ENCODE measurements around the gene HERC4.
"Not testable (repeated sequence)": the region's sequence is repeated elsewhere in the genome, so short reads cannot be mapped to it uniquely, and the experiment has no call there.

The HERC4 gene

GRCh38 chr10:68092512-68092911 lies 17.4 kb upstream of the HERC4 start:
- no peak for DNase-seq (ENCODE audit: low read depth in 4 of 4, low spot score in 1 of 4)

- DNase-seq (ENCODE audit: low read depth in 4 of 4, low spot score in 1 of 4): no peak
Measured at GRCh38 chr10:68090586-68090985, 15.5 kb upstream of the HERC4 start.

GRCh38 chr10:68088740-68089139 lies 13.7 kb upstream of the HERC4 start:
- DNase-seq (ENCODE audit: low read depth in 4 of 4, low spot score in 1 of 4): no peak

- DNase-seq (ENCODE audit: low read depth in 4 of 4, low spot score in 1 of 4): no peak
Measured at GRCh38 chr10:68087685-68088401, 12.8 kb upstream of the HERC4 start.

GRCh38 chr10:68086910-68087684 lies 12.0 kb upstream of the HERC4 start:
- DNase-seq (ENCODE audit: low read depth in 4 of 4, low spot score in 1 of 4): no peak

GRCh38 chr10:68086011-68086410 lies 10.9 kb upstream of the HERC4 start:
- DNase-seq (ENCODE audit: low read depth in 4 of 4, low spot score in 1 of 4): no peak

- no peak for DNase-seq (ENCODE audit: low read depth in 4 of 4, low spot score in 1 of 4)
Measured at GRCh38 chr10:68084469-68084868, 9.4 kb upstream of the HERC4 start.

- DNase-seq (ENCODE audit: low read depth in 4 of 4, low spot score in 1 of 4): no peak
Measured at GRCh38 chr10:68083953-68084352, 8.9 kb upstream of the HERC4 start.

GRCh38 chr10:68082872-68083271 lies 7.8 kb upstream of the HERC4 start:
- no peak for DNase-seq (ENCODE audit: low read depth in 4 of 4, low spot score in 1 of 4)

- DNase-seq (ENCODE audit: low read depth in 4 of 4, low spot score in 1 of 4): no peak
Measured at GRCh38 chr10:68081916-68082315, 6.8 kb upstream of the HERC4 start.

- DNase-seq (ENCODE audit: low read depth in 4 of 4, low spot score in 1 of 4): no peak
Measured at GRCh38 chr10:68080853-68081431, 5.9 kb upstream of the HERC4 start.

GRCh38 chr10:68079434-68079833 lies 4.4 kb upstream of the HERC4 start:
- DNase-seq (ENCODE audit: low read depth in 4 of 4, low spot score in 1 of 4): no peak

- DNase-seq (ENCODE audit: low read depth in 4 of 4, low spot score in 1 of 4): no peak
Measured at GRCh38 chr10:68077026-68077425, 1.9 kb upstream of the HERC4 start.

GRCh38 chr10:68076081-68076480 lies 998 bp upstream of the HERC4 start:
- not testable (repeated sequence) for DNase-seq (ENCODE audit: low read depth in 4 of 4, low spot score in 1 of 4)

GRCh38 chr10:68075550-68076004 lies 494 bp upstream of the HERC4 start:
- DNase-seq (ENCODE audit: low read depth in 4 of 4, low spot score in 1 of 4): no peak

GRCh38 chr10:68074031-68074774 lies 880 bp downstream of the HERC4 start:
- DNase-seq (ENCODE audit: low read depth in 4 of 4, low spot score in 1 of 4): no peak

GRCh38 chr10:68073631-68074030 lies 1.5 kb downstream of the HERC4 start:
- DNase-seq (ENCODE audit: low read depth in 4 of 4, low spot score in 1 of 4): no peak

- DNase-seq (ENCODE audit: low read depth in 4 of 4, low spot score in 1 of 4): no peak
Measured at GRCh38 chr10:68067508-68067907, 7.6 kb downstream of the HERC4 start.

- DNase-seq (ENCODE audit: low read depth in 4 of 4, low spot score in 1 of 4): no peak
Measured at GRCh38 chr10:68067029-68067428, 8.1 kb downstream of the HERC4 start.

- DNase-seq (ENCODE audit: low read depth in 4 of 4, low spot score in 1 of 4): no peak
Measured at GRCh38 chr10:68053553-68053952, 21.5 kb downstream of the HERC4 start.

- no peak for DNase-seq (ENCODE audit: low read depth in 4 of 4, low spot score in 1 of 4)
Measured at GRCh38 chr10:68052463-68052862, 22.6 kb downstream of the HERC4 start.

Data from stimulated activated CD4-positive, alpha-beta T cell treated with anti-CD3 and anti-CD28 coated beads, Interleukin-1b, Interleukin-23, amount 100 ng/mL, for 24 hours (primary cell).